Osteoblast (primary cell): Measurements from ENCODE around the gene ZSWIM1. TPM values are rescaled to one million over a fixed set of nuclear protein-coding genes. Genes with fewer than 3 reads are reported as not detected.

Experiments used
- DNase-seq: peaks from one replicate; pipeline ENCODE4 v3.0.0; 2011; ENCODE audit warnings: low spot score, mixed read lengths; ENCODE audit not compliant: insufficient read length; ENCODE audit errors: missing footprints
- H2AFZ ChIP-seq: 2 replicates; pipeline ENCODE4 v1.6.0; 2011; ENCODE audit warnings: mild to moderate bottlenecking, low read length
- H3K27ac ChIP-seq: 2 replicates; pipeline ENCODE4 v1.5.1; 2011; ENCODE audit warnings: mild to moderate bottlenecking, low read depth, low read length, moderate library complexity
- H3K27me3 ChIP-seq: 2 replicates; pipeline ENCODE4 v1.6.0; 2012; ENCODE audit warnings: mild to moderate bottlenecking, control low read depth, inconsistent platforms, low read length, moderate library complexity; ENCODE audit not compliant: insufficient read depth
- H3K36me3 ChIP-seq: 2 replicates; pipeline ENCODE4 v1.5.1; 2011; ENCODE audit warnings: mild to moderate bottlenecking, low read length, control low read depth, moderate library complexity; ENCODE audit not compliant: insufficient read depth
- H3K4me1 ChIP-seq: 2 replicates; pipeline ENCODE4 v1.5.1; 2011; ENCODE audit warnings: mild to moderate bottlenecking, low read length, control low read depth, moderate library complexity; ENCODE audit not compliant: insufficient read depth
- H3K4me2 ChIP-seq: 2 replicates; pipeline ENCODE4 v1.6.0; 2011; ENCODE audit warnings: mild to moderate bottlenecking, low read length; ENCODE audit not compliant: insufficient read depth
- H3K4me3 ChIP-seq: fragments of 200-600 bp; sonication (generic); 3 replicates; pipeline ENCODE4 v1.5.1; 2012; ENCODE audit warnings: mild to moderate bottlenecking, low read length, inconsistent platforms; ENCODE audit not compliant: insufficient read depth
- H3K79me2 ChIP-seq: 2 replicates; pipeline ENCODE4 v1.6.0; 2012; ENCODE audit warnings: mild to moderate bottlenecking, low read length, control low read depth, inconsistent platforms; ENCODE audit not compliant: insufficient read depth
- H3K9me3 ChIP-seq: 2 replicates; pipeline ENCODE4 v1.5.1; 2011; ENCODE audit warnings: low read depth, low read length, control low read depth
- H4K20me1 ChIP-seq: 2 replicates; pipeline ENCODE4 v1.6.0; 2012; ENCODE audit warnings: mild to moderate bottlenecking, low read length, control low read depth; ENCODE audit not compliant: insufficient read depth
- CTCF ChIP-seq: IDR thresholded peaks from 2 replicates; pipeline ENCODE4 v1.5.1; 2011; ENCODE audit warnings: mild to moderate bottlenecking, low read depth, low read length, moderate library complexity; ENCODE audit errors: extremely low read depth
- total RNA-seq: library from RNA; depleted of rRNA; stranded (reverse); fragments of >200 nt; gene quantifications from 2 replicates; pipeline ENCODE4 v1.2.3, GENCODE V29; 2012

Gene ZSWIM1
- total RNA-seq, 1 donor, result 7.6 TPM

DNA sequence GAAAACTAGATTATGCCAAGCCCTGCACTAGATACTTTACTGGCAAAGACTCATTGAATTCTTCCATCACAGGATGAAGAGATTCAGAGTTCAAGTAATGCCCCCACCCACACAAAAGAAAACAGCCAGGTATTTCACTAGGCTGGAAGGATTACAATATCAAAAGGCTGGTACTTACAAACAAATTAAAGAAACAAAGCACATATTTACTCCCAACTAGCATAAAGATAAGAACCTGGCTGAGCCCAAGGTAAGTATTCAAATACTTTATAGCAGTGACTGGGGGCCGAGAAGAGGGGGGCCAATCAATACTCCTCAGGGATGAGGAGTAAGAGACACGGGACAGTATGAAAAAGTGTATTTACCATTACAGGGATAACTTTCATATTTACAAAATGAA is 27.5 kb upstream of the ZSWIM1 start:
- Histone ChIP-seq H3K4me3 (no peak overlapping the region), H3K4me1 (peaks cover 19% of the 10 kb centered on the region), H3K36me3 (peaks cover 12% of the 10 kb centered on the region), H3K9me3 (no peaks in the 10 kb centered on the region), H4K20me1 (peaks cover 11% of the 10 kb centered on the region), H3K79me2 (peaks cover 37% of the 10 kb centered on the region), H3K4me2 (no peak overlapping the region), H3K27me3 (no peaks in the 10 kb centered on the region), H2AFZ (no peak overlapping the region), H3K27ac (no peak overlapping the region)
- no peak for DNase-seq
- no peak for TF ChIP-seq CTCF

DNA sequence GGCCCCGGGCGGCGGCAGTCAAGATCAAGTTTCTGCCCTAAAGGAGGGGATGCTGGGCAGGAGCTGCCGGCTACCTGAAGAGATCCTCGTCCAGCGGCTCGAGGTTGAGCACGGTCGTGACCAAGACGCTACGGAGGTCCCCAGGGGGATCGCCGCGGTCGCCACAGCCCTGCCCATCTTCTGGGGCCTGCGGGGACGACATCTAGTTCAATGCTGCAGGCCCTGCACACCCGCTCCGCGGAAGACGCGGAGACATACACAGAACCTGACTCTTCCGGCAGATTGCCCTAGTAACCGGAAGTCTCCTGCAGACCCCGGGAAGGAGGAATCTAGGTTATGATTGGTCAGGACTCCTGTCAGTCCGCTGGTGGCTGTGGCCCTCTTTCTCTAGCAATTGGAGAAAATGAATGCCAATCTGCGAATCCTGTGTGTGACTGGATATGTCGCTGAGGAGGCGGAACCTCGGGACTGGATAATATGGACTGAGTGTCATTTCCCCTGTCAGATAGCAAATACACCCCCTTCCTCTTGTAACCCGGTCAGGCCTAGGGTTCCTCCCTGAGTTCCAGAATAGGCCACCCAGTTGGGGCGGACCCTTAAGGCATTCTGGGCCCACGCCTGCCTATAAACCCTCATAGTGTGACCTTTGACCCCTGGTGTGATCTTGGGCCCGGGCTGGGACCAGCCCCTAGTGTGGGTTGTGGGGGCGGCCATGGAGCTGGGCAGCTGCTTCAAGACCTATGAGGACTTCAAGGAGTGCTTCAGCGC is 23.7 kb upstream of the ZSWIM1 start, which contains the start of the genes ACOT8 and ZSWIM3:
Gene ACOT8 (minus strand): TSS at position 279 of the 768 bp plus-strand sequence. CDS start 77 bp downstream, at position 202.
Gene ZSWIM3 (plus strand): TSS at position 501 of the 768 bp plus-strand sequence. CDS start 212 bp downstream, at position 713.
- TF ChIP-seq CTCF, result no peak
- Histone ChIP-seq H3K27me3 (no peaks in the 10 kb centered on the region), H4K20me1 (peaks cover 7% of the 10 kb centered on the region), H2AFZ (peak within 1 kb of the TSS; percentile 95), H3K27ac (peak within 1 kb of the TSS; percentile 63), H3K36me3 (peaks cover 8% of the 10 kb centered on the region), H3K79me2 (peaks cover 35% of the 10 kb centered on the region), H3K4me1 (peaks cover 27% of the 10 kb centered on the region), H3K4me3 (peak within 1 kb of the TSS; percentile 86), H3K9me3 (no peaks in the 10 kb centered on the region), H3K4me2 (peak within 1 kb of the TSS; percentile 99)
- peak; percentile 100 for DNase-seq

GRCh38 chr20:45857882-45858216 is 23.2 kb upstream of the ZSWIM1 start:
- Histone ChIP-seq H3K36me3 (peaks cover 6% of the 10 kb centered on the region), H4K20me1 (peaks cover 7% of the 10 kb centered on the region), H2AFZ (peak overlapping the region; percentile 95), H3K4me2 (peak overlapping the region; percentile 99), H3K79me2 (peaks cover 35% of the 10 kb centered on the region), H3K4me1 (peaks cover 27% of the 10 kb centered on the region), H3K27ac (peak overlapping the region; percentile 62), H3K27me3 (no peaks in the 10 kb centered on the region), H3K4me3 (peak overlapping the region; percentile 86), H3K9me3 (no peaks in the 10 kb centered on the region)
- TF ChIP-seq CTCF, result no peak
- DNase-seq, result no peak

- TF ChIP-seq CTCF, result no peak
- Histone ChIP-seq H3K79me2 (peaks cover 25% of the 10 kb centered on the region), H3K4me2 (no peak overlapping the region)
Measured at GRCh38 chr20:45859916-45860315, 21.1 kb upstream of the ZSWIM1 start.

More at GRCh38 chr20:45859916-45860315, 21.1 kb upstream of the ZSWIM1 start:
- Histone ChIP-seq H3K27me3 (no peaks in the 10 kb centered on the region), H3K4me3 (no peak overlapping the region), H3K9me3 (no peaks in the 10 kb centered on the region), H4K20me1 (peaks cover 4% of the 10 kb centered on the region), H2AFZ (no peak overlapping the region), H3K27ac (no peak overlapping the region), H3K4me1 (peaks cover 27% of the 10 kb centered on the region), H3K36me3 (no peaks in the 10 kb centered on the region)
- no peak for DNase-seq
